Occipital lobe (tissue), 2 donors: ENCODE measurements around the gene BZW1. TPM values are rescaled to one million over a fixed set of nuclear protein-coding genes. Genes with fewer than 3 reads are reported as not detected.

Experiments used
- DNase-seq: peaks from one replicate; lab custom pipeline; 2025; lab: John Stamatoyannopoulos, UW
- total RNA-seq: library from RNA; depleted of rRNA; stranded (reverse); fragments of >200 nt; gene quantifications from one replicate; pipeline ENCODE4 v1.2.3, GENCODE V29; 2014

The BZW1 gene
- total RNA-seq, 1 donor from 2014 or later = 444 TPM

DNA sequence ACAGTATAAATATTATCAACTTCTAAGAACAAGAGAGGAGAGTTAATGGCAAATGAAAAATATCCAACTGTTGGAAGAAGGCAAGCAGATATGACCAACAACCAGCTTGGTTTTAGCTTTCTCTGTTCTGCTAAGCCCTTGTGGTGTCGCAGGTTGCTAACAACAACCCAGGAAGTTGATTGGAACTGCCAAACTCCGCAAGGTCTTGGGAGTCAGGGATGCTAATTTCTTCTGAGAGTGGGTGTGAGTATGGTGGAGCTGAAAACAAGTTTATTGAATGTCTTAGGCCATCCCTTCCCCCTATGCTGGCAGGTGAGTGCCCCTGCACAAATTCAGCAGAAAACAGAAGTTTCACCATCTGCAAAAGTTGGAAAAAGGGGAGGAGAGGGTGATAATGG lies 17.5 kb downstream of the BZW1 start:
- no peak for DNase-seq

DNA sequence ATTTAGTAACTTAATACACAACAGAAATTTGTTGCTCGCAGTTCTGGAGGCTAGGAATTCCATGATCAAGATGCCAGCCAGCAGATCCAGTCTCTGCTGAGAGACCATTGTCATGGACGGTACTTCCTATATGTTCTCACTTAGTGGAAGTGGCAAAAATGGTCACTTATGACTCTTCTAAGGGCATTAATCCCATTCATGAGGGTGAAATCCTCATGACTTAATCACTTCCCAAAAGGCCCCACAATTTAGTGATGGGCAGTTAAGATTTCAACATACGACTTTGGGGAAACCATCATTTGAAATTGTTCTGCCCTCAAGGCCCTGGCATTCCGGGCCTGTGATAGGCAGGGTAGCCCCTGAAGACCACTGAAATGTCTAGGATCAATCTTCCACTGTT lies 23.0 kb downstream of the BZW1 start:
- no peak for DNase-seq

DNA sequence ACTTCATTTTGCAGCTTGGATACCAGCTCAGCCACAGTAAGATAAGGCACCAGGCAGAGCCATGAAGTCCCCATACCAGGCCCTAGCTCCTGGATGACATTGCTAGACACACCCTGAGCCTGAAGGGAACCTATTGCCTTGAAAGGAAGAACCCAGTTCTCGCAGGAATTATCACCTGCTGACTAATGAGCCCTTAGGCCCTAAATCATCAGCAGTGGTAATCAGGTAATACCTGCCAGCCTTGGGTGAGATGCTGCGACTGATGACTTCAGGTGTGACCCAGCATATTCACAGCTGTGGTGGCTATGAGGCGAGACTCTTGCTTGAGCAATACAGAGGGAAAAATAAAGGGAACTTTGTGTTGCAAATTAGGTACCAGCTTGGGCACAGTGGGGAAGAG lies 27.8 kb downstream of the BZW1 start:
- no peak for DNase-seq

DNA sequence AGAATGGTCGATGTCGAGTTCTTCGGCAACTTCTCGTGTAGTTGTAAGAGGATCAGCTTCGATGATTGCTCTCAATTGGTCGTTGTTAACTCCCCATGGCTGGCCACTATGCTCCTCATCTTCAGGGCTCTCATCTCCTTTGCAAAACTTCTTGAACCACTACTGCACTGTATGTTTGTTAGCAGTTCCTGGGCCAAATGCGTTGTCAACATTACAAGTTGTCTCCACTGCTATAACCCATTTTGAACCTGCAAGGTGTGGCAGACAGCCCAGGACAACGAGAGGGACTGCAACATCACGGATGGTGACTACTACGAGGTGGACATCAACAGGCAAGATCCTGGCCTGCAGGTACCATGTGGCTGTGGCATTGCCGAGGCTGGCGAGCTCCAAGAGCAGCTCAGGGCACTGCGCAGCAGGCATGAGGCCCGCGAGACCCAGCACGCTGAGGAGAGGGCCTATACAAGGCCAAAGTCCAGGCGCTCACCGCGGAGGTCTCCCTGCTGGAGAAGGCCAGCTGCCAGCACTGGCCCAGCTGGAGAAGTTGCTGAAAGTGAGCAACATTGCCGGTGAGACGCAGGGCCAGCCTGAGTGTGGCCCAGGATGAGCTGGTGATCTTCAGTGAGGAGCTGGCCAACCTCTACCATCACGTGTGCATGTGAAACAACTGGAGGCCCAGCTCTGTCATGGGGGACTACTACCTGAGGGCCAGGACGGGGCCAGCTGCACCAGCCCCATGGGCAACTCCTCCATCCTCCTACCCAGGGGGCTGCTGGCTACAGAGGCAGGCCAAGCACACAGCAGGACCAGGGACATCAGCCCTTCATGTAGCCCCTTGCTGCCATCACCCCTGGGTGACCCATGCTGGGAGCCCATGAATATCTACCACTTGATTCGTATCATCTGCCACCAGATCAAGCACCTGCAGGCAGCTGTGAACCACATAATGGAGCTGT lies 32.6 kb downstream of the BZW1 start:
- no peak for DNase-seq

DNA sequence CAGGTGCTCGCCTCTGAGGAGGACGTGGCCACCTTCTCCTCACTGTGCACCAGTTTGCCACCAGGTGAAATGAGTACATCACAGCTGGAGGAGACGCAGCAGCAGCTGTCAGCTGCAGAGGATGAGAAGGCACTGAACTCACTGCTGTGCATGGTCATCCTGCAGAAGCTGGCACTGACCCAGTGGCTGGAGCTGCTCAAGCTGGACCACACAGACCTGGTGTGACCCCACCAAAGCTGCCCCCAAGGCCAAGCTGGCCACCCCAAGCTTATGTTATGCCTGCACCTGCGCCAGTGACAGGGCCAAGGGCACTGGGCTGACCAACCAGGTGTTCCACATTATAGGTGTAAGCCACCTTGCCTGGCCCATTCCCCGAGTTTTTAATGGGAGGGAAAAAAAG lies 33.5 kb downstream of the BZW1 start:
- no peak for DNase-seq

DNA sequence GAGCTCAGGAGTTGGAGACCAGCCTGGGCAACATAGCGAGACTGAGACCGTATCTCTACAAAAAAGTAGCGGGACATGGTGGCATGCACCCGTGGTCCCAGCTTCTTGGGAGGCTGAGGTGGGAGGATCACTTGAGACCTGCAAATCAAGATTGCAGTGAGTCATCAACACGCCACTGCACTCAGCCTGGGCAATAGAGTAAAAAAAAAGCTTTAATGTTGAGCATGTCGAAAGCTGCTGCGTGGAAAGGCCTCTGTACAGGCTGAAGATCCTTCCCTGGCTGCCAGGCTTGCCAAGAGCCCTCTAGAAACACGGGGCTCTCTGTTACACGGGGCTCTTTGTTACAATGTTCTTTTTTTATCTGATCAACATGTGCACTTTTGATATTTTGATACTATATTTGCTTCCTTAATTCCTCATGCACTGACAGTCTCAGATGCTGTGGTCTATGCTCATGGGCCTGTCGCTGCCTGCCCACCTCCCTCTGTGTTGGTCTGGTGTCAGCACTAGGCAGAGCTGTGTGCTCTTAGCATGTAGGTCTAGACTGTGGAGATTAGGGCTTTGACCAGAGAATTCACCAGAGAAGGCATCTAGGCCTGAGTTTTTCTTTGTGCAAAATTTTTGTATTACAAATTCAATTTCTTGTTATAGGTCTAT lies 34.1 kb downstream of the BZW1 start:
- no peak for DNase-seq

DNA sequence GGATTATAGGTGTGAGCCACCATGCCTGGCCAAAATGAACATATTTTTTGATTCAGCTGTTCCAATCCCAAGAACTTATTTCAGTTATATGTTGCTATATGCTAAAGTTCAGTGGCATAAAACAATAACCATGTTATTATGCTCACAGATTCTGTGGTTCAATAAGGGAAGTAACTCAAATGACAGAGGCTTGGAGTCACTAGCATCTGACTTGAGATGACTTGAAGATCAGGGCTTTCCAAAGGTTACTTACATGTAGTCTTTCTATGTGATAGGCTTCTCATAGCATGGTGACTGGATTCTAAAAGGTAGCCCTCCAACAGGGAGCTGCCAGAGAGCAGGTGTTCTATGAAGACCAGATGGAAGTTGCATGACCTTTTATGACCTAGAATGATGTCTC lies 35.6 kb downstream of the BZW1 start:
- DNase-seq = no peak

DNA sequence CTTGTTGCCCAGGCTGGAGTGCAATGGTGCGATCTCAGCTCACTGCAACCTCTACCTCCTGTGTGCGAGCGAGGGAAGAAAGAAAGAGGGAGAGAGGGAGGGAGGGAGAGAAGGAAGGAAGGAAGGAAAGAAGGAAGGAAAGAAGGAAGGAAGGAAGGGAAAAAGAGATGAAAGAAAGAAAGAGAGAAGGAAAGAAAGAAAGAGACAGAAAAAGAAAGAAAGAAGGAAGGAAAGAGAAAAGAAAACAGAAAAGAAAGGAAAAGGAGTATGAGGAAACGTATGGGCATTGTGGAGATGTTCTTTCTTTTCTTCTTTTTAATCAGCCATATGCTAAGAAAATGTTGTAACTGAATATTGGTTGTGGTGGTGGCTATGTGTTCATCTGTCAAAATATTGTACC lies 36.2 kb downstream of the BZW1 start:
- DNase-seq = no peak

DNA sequence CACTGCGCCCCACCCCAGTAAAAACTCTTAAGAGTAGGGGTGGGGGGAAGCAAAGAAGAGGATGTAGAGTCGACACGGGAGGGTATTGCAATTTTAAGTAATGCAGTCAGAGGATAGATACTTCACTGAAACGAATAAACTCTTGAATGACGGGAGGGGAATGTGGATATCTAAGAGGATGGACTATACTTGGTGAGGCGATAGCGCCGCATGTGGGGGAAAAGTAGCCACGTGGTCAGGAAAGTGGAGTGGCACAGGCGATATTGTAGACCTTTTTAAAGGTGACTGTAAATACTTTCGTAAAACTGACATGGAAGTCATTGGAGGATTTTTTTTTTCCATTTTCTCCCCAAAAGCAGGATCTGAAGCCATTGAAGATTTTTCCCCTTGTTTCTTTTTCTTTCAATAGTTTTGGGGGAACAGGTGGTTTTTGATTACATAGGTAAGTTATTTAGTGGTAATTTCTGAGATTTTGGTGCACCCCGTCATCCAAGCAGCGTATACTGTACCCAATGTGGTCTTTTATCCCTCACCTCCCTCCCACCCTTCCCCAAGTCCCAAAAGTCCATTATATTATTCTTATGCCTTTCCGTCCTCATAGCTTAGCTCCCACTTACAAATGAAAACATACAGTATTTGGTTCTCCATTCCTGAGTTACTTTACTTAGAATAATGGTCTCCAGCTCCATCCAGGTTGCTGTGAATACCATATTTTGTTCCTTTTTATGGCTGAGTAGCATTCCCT lies 39.0 kb downstream of the BZW1 start:
- DNase-seq = no peak

DNA sequence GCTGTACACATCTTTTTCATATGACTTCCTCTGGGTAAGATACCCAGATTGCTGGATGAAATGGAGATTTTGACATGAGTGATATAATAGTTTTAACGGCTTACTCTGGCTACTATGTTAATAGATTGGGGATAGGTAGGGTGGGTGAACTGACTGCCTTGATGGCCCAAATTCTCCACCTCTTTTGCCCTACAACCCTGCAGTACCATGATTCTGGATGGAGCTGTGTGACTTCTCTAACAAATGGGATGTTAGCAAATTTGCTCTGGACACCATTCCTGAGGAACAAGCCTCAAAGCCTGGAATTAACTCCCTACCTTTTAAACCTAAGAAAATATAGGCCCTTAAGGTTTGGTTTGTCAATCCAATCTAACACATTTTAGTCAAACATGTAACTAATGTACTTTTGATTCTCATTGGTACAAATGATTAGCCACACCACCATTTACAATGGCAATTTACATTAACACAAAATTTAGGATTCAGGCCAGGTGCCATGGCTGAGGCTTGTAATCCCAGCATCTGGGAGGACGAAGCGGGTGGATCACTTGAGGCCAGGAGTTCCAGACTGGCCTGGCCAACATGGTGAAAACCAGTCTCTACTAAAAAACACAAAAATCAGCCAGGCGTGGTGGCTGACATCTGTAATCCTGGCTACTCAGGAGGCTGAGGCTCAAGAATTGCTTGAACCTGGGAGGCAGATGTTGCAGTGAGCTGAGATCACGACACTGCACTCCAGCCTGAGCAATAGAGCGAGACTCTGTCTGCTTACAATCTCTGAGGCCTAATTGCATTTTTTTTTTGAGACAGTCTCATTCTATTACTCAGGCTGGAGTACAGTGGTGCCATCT lies 39.9 kb downstream of the BZW1 start:
- no peak for DNase-seq

DNA sequence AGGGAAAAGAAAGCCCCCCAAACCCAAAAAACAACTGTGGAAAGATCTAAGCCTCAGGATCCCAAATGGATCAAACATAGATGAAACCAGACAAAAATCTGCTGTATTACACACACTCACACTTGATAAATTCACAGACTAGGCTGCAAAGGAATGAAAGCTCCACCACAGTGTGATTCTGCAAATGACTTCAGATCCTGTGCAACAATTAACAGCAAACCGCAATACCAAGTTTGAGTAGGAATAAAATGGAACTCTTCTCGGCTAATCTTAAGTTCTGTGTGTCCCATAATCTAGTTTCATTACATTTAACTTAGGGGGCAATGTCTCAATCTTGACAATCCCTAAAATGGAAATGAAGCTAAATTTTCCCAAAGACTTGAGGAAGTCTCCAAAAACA lies 40.9 kb downstream of the BZW1 start:
- DNase-seq = no peak

DNA sequence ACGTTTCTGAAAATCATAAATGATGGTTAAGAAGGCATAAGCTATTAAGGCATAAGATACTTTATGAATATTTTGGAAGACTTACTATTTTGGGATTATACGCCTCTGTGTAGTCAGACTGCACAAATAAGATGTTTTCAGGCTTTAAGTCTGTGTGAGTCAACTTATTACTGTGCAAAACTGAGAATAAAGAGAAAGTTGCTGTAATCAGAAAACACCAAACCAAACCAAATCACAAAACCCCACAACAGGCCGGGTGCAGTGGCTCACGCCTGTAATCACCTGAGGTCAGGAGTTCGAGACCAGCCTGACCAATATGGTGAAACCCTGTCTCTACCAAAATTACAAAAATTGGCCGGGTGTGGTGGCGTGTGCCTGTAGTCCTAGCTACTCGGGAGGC lies 45.1 kb downstream of the BZW1 start:
- DNase-seq = no peak

DNA sequence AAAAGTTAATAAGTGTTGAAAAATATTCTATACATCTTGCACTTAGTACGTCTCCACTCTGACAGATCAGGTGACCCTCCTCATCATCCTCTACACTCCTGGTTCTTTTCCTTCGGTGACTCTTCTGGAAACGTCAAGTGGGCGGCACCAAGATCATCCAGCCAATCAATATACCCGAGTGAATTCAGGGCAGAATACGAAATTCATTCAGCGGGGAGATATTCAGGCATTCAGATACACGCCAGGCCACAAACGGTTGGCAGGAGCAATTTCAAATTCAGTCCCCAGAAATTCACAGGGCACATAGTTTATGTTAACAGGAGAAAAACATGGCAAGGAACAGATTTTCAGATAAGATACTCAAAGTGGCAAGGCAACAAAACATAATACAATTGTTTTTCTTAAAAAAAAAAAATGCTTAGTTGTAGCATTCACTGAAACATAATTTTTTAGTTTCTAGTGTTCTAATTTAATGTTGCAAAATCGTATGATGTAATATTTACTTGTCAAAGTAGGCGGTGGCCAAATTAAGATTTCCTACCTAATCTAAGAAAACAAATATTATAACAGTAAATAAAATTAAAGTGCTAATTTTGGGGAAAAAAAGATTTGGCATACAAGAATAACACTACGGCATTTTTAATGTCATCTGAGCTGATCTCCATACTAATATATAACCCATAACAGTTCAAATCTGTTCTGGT lies 48.5 kb downstream of the BZW1 start:
- DNase-seq = no peak

DNA sequence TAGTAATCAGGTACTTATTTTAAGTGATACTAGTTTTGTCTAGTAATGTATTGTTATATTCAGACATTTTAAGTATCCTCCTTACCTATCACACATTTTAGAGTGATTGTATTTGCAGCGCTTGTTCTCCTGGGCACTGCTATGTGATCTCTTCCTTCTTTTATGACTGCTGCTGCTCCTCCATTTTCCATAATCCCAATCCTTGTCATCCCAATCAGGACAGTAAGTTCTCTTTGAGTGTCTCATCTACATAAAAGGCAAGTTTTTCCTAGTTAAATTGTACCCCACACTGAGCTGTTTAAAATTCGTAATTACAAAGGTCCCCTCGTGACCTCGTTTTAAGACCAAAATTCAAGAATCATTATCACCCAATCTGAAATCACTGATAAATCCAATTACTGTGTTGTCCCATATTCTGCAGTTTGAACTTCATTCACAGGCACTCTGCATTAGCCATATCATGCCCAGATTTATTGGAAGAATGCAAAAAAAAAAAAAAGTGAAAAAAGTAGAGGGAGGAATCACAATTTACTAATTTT lies 50.0 kb downstream of the BZW1 start:
- DNase-seq = no peak

DNA sequence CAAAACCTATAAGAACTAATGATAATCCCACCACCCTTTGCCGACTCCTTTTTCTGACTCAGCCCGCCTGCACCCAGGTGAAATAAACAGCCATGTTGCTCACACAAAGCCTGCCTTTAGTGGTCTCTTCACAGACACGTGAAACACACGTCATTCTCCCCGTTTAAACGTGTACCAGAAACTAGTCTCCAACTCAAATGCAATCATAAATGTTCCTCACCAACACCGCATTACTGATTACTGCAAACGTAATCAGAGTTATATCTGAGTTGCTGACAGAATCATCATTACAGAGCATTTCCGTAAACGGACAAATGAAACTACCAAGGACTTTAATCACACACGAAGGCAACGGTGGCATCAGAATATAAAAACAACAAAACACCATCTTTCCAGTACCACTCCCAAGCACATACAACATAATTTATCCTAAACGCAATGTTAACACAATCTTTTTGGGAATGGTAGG lies 50.9 kb downstream of the BZW1 start:
- DNase-seq = no peak

DNA sequence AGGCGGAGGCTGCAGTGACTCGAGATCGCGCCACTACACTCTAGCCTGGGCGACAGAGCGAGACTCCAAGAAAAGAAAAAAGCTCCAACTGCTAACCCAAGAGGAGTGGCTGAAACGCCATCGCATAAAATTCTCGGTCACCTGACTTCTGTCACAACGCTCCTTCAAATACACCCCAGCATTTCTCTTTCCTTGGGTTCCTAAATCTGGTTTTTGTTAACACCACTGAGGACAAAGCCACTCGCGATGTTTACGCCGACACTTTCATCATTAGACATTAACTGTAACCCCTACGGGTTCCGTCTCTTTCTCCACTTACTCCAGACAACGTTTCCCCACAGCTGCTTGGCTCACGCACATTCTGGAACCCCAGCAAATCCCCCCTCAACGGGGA lies 52.1 kb downstream of the BZW1 start:
- no peak for DNase-seq

DNA sequence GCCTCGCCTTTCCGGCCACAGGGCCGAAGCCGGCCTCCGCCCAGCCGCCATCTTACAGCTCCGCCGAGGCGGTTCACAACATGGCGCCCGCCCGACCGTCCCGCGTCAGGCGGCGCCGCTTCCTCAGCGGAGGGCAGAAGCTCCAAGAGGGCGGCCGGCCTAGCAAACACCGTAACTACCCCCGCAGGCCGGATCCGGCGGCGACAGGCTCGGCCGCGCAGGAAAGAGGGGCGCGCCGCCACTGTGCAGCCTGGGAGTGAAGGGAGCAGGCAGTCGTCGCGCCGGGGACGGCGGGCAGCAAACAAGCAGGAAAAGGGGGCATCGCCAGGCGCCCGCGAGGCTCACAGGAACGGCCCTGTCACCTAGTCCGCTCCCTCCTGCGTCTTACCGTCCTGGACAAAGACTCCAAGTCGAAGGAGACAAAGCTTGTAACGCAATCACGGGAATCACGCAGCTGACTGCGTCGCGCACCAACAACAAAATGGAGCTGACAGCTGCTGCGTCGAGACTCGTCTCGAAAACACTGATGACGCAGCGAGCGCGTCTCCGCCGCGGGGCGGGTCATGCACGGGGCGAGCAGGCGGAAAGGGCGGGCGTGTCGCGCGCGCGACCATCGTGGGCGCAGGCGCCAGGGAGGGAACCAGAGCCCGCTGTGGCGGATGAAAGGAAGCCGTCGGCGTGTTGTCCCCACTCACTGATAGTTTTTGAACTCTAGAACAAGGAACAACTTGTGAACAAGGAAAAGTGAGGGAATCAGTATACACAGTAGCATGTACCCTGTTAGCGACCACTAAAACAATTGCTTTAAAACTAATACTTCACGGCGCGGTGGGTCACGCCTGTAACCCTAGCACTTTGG lies 52.7 kb downstream of the BZW1 start, which contains the start of gene CLK1:
CLK1 (minus strand) TSS at position 483 of the 859 bp plus-strand sequence. CDS start 2,796 bp downstream, outside the sequence.
- DNase-seq = peak; percentile 93

DNA sequence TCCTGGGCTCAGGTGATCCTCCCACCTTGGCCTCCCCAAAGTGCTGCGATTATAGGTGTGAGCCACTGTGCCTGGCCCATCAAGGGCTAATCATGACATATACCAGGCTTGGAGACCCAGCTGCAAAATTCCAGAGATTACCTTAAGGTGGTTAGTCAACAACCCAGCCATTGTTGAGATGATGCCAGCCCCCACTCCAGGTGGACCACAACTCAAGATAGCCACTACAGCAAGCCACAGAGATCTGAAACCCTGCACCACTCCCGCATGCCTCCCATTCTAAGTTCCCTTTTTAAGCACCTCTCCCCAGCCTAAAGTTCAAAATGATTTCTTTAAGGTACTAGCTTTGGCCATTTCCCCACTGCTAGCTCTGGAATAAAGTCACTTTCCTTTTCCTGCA lies 57.3 kb downstream of the BZW1 start:
- DNase-seq = no peak

DNA sequence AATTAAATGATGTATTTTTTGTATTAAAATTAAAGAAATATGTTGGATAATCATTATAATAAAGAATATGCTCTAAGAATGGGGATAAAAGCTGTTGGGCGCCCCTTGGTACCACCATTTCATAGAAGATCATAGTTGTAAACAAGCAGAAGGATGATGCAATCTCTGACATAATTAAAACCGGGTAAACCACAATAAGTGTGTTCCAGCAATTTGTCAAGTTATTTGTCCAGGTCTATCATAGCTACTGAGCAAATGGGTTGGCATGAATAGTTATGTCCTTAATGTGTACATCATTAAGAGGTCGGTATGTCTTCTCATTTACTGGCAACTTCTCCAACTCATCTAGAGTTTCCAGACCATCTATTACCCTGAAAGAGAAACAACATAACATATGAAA lies 59.4 kb downstream of the BZW1 start:
- no peak for DNase-seq
